Brain microvascular endothelial cell (primary cell): Measurements from ENCODE around the gene ITGA2.
A peak's percentile ranks its signal among the peaks of the same experiment; 100 is the strongest.
"Not testable (repeated sequence)": the region's sequence is repeated elsewhere in the genome, so short reads cannot be mapped to it uniquely, and the experiment has no call there.

Experiments used
- DNase-seq: peaks from one replicate; pipeline ENCODE4 v3.0.0-alpha.2; 2020
- H3K27ac ChIP-seq: fragments of 250-450 bp; sonication (Bioruptor Pico); 2 replicates; pipeline ENCODE4 v1.5.1; 2020; ENCODE audit warnings: mild to moderate bottlenecking, moderate library complexity
- H3K27me3 ChIP-seq: fragments of 250-450 bp; sonication (Bioruptor Pico); replicated peaks from 2 replicates; pipeline ENCODE4 v1.5.1; 2020; ENCODE audit warnings: mild to moderate bottlenecking
- H3K36me3 ChIP-seq: fragments of 250-450 bp; sonication (Bioruptor Pico); replicated peaks from 2 replicates; pipeline ENCODE4 v1.5.1; 2020; ENCODE audit warnings: mild to moderate bottlenecking
- H3K4me3 ChIP-seq: 2 replicates; pipeline ENCODE4 v1.5.1; 2011; ENCODE audit warnings: low read depth, mild to moderate bottlenecking, control low read depth, low read length, moderate library complexity
- in situ Hi-C: cut with HindIII; loops from 2 replicates; pipeline ENCODE4 v1.10.0; 2017; ENCODE audit warnings: low sequenced_read_pairs, low pct_ligation_motif_present
- TF ChIP-seq, protein P1 (sequence below): IDR thresholded peaks from 2 replicates; pipeline ENCODE4 v1.5.1; 2011; ENCODE audit warnings: low read depth, mild to moderate bottlenecking, moderate library complexity, low read length, control low read depth, inconsistent platforms; ENCODE audit errors: missing control alignments

Gene ITGA2

DNA sequence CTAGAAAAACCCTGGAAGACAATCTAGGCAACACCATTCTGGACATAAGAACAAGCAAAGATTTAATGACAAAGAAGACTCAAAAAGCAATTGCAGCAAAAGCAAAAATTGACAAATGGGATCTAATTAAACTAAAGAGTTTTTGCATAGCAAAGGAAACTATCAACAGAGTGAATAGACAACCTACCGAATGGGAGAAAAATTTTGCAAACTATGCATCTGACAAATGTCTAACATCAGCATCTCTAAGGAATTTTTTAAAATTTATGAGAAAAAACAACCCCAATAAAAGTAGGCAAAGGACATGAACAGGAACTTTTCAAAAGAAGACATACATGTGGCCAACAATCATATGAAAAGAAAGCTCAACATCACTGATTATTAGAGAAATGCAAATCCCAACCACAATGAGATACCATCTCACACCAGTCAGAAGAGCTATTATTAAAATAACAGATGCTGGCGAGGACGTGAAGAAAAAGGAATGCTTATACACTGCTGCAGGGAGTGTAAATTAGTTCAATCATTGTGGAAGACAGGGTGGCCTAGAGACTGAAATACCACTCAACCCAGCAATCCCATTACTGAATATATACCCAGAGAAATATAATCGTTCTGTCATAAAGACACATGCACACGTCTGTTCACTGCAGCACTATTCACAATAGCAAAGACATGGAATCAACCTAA, 116.6 kb downstream of the ITGA2 start:
- Histone ChIP-seq H3K4me3 (no peak overlapping the region), H3K27me3 (no peaks in the 10 kb centered on the region), H3K27ac (no peak overlapping the region), H3K36me3 (peaks cover 5% of the 10 kb centered on the region)
- TF ChIP-seq, protein P1, sequence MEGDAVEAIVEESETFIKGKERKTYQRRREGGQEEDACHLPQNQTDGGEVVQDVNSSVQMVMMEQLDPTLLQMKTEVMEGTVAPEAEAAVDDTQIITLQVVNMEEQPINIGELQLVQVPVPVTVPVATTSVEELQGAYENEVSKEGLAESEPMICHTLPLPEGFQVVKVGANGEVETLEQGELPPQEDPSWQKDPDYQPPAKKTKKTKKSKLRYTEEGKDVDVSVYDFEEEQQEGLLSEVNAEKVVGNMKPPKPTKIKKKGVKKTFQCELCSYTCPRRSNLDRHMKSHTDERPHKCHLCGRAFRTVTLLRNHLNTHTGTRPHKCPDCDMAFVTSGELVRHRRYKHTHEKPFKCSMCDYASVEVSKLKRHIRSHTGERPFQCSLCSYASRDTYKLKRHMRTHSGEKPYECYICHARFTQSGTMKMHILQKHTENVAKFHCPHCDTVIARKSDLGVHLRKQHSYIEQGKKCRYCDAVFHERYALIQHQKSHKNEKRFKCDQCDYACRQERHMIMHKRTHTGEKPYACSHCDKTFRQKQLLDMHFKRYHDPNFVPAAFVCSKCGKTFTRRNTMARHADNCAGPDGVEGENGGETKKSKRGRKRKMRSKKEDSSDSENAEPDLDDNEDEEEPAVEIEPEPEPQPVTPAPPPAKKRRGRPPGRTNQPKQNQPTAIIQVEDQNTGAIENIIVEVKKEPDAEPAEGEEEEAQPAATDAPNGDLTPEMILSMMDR, result no peak
- in situ Hi-C loops, result no loop called here
- no peak for DNase-seq

DNA sequence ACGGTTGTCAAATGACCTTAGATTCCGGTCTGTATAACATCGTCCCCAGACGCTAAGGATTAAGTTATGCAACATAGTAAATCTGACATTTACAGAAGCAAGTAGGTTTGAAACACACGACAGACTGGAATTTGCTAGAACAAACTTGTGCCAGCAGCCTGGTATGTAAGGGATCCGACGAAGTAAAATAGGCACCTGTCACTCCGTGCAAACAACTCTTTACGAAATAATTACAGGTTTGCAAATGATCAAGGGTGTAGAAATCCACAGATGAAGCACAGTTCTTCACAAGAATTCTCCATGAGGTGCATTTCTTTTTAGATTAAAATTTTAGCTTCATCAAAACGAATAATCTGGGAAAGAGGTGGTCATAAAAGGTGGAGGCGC, 119.9 kb downstream of the ITGA2 start:
- no peaks in the 10 kb centered on the region for H3K27me3 ChIP-seq
- peak overlapping the region; percentile 18 for H3K27ac ChIP-seq
- TF ChIP-seq, protein P1, result no peak
- in situ Hi-C loops, result no loop called here
- H3K36me3 ChIP-seq, result peaks cover 5% of the 10 kb centered on the region
- peak overlapping the region; percentile 81 for H3K4me3 ChIP-seq
- DNase-seq, result no peak

DNA sequence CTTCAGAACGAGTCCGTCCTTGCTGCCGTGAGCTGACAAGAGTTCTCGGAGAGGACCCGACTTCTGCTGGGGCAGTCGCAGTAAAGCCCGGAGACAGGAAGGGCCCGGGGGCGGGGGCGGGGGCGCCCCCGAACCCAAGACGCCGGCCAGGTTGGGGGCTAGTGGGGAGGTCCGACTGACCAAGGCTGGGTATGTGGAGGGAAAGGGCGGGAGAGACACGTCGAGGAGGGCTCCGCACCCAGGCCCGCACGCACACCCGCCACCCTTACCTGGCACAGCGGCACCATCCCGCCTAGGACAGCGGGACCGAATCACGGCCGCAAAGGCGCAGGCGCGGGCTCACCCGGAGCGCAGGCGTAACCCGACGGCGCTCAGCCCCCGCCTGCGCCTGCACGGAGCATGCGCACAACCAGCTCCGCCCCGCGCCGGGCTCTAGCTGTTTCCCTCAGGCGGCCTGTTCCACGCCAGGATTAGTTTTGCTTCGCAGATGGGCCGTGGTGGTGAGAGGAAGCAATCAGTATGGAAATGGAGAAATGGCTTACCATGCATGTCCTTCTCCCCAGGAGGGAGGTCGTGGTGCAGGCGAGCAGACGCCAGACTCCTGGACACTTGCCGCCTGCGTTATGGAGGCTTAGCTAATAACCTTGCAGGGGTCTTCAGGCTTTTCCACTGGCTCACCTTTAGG, 120.4 kb downstream of the ITGA2 start, which contains the start of gene MOCS2:
Gene MOCS2, minus strand, starts transcription at position 315 of the 685 bp plus-strand sequence. CDS start 2,583 bp downstream, outside the sequence.
- in situ Hi-C loops, result no loop called here
- TF ChIP-seq, protein P1, result no peak
- peak within 1 kb of the TSS; percentile 18 for H3K27ac ChIP-seq
- peaks cover 5% of the 10 kb centered on the region for H3K36me3 ChIP-seq
- DNase-seq, result peak; percentile 76
- H3K4me3 ChIP-seq, result peak within 1 kb of the TSS; percentile 81
- H3K27me3 ChIP-seq, result no peaks in the 10 kb centered on the region

DNA sequence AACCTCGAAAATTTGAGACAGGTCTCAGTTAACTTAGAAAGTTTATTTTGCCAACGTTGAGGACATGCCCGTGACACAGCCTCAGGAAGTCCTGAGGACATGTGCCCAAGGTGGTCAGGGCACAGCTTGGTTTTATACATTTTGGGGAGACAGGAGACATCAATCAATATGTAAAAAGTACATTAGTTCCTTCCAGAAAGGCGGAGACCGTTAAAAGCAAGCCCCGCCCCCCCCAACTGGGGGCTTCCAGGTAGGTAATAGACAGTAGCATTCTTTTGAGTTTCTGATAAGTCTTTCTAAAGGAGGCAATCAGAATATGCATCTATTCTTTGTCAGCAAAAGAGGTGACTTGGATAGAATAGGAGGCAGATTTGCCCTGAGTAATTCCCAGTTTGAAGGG, 121.0 kb downstream of the ITGA2 start:
- TF ChIP-seq, protein P1, result no peak
- peak overlapping the region; percentile 81 for H3K4me3 ChIP-seq
- H3K27me3 ChIP-seq, result no peaks in the 10 kb centered on the region
- H3K36me3 ChIP-seq, result peaks cover 5% of the 10 kb centered on the region
- H3K27ac ChIP-seq, result no peak overlapping the region
- DNase-seq, result no peak
- in situ Hi-C loops, result no loop called here

DNA sequence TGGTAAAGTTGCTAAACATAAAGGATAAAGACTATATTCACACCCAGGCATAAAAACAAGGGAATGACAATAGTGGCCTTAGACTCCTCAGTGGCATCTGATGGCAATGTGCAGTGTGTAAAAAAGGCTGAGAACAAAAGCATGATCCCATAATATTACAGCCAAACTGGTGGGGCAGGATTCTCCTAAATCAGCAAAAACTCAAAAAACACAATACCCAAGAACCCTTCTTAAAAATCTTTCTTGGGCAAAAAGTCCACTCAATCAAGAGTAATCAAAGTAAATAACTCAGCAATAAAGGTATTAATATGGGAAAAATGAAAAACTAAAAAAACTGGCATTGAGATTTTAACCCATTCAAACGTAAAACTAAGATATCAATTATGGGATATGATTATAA, 122.0 kb downstream of the ITGA2 start:
- Histone ChIP-seq H3K36me3 (peaks cover 2% of the 10 kb centered on the region), H3K4me3 (no peak overlapping the region), H3K27ac (no peak overlapping the region), H3K27me3 (no peaks in the 10 kb centered on the region)
- DNase-seq, result no peak
- TF ChIP-seq, protein P1, result no peak
- in situ Hi-C loops, result no loop called here

DNA sequence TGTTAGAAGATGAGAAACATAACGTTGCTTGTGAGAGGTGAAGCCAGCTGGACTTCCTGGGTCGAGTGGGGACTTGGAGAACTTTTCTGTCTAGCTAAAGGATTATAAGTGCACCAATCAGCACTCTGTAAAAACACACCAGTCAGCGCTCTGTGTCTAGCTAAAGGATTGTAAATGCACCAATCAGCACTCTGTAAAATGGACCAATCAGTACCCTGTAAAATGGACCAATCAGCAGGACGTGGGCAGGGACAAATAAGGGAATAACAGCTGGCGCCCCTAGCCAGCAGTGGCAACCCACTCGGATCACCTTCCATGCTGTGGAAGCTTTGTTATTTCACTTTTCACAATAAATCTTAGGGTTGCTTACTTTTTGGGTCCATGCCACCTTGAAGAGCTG, 123.2 kb downstream of the ITGA2 start:
- H3K4me3 ChIP-seq, H3K36me3 ChIP-seq, H3K27ac ChIP-seq, in situ Hi-C loops, H3K27me3 ChIP-seq, DNase-seq: not testable (repeated sequence)
